Measurements from ENCODE around the gene NPDC1.
A peak's percentile ranks its signal among the peaks of the same experiment; 100 is the strongest.
"Not testable (repeated sequence)": the region's sequence is repeated elsewhere in the genome, so short reads cannot be mapped to it uniquely, and the experiment has no call there.

NPDC1 gene

GRCh38 chr9:137040568-137040967 is 5.4 kb downstream of the NPDC1 start:
- no peak for DNase-seq (ENCODE audit: low read depth in 2 of 2)

DNA sequence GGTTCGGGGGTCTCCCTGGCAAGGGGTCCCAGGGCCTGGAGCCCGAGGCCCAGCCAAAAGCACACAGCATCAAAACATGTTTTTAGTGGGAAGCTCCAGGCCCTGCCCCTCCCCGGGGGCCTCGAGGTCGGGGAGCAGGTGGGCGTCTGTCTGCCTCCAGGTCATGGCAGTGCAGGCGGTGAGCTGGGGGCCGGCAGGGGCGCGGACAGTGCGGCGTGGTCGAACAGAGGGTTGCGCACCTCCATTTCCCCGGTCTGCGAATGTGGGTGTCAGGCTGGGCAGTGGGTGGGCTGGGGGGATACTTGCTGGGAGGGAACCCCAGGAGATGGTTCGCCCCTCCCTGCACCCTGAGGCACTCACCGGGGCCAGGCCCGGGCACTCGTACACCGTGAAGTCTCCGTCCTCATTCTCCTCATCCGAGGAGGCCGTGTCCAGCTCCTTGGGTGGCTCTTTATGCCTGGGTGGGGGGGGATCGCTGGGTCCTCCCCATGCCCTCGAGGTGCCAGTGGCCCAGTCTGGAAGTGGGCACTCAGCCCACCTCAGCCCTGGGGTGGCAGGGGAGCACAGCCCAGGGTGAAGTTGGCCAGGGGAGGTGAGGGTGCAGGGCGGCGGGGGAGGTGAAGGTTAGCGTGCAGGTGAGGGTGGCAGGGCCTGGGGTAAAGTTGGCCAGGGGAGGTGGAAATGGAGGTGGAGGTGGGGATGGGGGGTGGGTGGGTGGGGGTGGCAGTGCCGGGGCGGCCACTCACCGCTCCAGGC is 6.2 kb downstream of the NPDC1 start:
- no peak for DNase-seq (ENCODE audit: low read depth in 2 of 2)

GRCh38 chr9:137038916-137039315 is 7.1 kb downstream of the NPDC1 start:
- DNase-seq (ENCODE audit: low read depth in 2 of 2): no peak

DNA sequence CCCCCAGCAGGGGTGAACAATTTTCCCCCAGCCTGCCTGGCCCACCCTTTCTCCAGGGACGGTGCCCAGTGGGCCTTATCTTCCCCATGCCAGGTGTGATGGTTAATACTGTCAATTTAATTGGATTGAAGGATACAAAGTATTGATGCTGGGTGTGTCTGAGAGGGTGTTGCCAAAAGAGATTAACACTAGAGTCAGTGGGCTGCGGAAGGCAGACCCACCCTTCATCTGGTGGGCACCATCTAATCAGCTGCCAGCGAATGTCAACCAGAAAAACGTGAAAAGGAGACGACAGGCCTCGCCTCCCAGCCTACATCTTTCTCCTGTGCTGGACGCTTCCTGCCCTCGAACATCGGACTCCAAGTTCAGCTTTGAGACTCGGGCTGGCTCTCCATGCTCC is 8.5 kb downstream of the NPDC1 start:
- no peak for DNase-seq (ENCODE audit: low read depth in 2 of 2)

GRCh38 chr9:137037035-137037434 is 8.9 kb downstream of the NPDC1 start:
- DNase-seq (ENCODE audit: low read depth in 2 of 2): no peak

- no peak for DNase-seq (ENCODE audit: low read depth in 2 of 2)
These were observed 10.0 kb downstream of the NPDC1 start for GRCh38 chr9:137035937-137036336.

GRCh38 chr9:137035507-137035834 is 10.5 kb downstream of the NPDC1 start:
- no peak for DNase-seq (ENCODE audit: low read depth in 2 of 2)

DNA sequence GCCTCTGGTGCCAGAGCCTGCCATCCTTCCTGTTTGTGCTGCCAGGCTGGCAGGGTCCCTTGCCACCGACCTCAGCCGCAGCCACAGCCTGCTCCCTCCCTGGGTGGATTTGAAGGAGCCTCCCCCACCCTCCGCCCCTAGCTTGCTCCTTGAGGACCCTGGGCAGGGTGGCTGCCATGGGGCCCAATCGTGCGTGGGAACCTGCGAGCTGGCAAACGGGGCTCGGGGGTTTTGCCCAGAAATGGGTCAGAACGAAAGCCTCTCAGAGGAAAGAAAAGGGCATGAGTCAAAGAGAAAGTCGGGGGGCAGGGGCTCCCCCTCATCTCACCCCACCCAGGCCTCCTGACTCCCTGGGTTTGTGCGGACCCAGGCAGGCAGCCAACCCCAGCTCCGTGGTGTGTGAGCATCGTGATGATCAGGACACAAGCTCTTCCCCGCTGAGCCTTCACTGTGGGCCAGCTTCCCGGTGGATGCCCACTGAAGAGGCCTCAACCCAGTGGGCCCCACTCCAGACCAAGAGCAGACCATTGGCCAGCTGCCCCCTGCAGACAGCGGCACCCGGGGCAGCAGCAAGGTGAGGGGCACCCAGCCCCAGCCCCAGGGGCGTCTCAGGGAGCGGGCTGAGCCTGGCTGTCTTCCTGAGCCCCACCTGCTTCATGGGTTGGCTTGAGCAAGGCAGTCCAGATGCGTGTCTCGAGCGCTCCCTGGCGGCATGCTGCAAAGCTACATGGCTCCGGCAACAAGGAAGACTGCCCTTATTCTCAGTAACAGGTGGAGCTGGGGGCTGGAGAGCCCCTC is 11.1 kb downstream of the NPDC1 start:
- DNase-seq (ENCODE audit: low read depth in 2 of 2): peak; percentile 75 to 77

DNA sequence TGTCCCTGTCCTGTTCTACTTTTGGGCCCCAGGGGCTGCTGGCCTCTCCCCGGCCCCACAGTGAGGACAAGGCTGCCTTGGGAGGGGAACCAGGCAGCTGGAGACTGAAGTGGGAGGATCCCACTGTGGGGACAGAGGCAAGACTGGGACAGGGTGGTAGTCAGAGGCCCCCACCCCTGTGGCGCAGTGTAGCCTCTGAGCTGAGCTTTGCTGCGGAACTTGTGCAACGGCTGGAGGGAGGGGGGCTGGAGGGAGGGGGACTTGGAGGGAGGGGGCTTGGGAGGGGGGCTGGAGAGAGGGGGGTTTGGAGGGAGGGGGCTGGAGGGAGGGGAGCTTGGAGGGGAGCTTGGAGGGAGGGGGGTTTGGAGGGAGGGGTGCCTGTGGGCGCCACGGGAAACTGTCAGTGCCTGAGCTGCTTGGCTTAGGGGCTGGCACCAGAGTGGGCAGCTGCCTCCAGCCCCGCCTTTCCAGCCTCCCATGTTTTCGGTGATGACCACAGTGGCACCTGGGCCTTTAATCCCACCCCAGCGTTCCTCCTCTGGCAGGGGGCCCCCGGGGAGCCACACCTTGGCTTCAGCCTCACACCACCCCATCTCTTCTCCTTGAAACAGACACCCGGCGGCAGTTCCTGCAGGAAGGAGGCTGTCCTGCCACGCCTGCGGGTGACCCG is 11.8 kb downstream of the NPDC1 start:
- DNase-seq (ENCODE audit: low read depth in 2 of 2): no peak

GRCh38 chr9:137033481-137033880 is 12.5 kb downstream of the NPDC1 start:
- DNase-seq (ENCODE audit: low read depth in 2 of 2): not testable (repeated sequence)

- no peak for DNase-seq (ENCODE audit: low read depth in 2 of 2)
These were observed 13.1 kb downstream of the NPDC1 start for GRCh38 chr9:137032858-137033257.

DNA sequence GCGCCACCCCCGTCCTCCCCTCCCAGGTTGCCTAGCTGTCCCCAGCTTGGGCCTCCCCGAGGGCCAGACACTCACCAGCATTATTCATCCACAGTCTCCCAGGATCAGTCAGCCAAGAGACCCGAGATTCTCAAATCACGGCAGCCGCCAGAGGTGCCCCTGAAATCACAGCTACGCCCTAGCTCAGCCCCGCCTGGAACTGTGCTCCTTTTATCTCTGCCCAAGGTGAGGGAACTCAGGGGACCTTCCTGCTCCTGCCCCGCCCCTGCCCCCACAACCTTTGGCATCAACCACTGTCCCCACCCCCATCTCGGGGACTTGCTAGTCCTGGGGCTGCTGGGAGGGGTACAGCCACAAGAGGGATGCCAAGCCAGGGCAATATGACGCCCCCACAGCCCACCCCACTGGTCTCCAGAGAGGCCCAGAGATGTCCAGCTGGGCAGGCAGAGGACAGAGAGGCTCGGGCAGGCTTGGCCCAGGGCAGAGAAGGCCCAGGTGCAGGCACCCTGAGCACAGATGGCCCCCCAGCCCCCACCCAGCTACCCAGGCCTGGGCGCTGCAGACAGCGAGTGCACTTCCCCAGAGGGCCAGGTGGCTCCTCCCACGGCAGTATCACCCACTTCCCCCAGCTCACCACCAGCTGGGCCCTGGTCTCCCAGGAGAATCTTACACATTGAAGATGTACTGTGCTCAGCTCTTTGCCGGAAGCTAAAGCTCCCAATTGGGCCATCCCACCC is 13.9 kb downstream of the NPDC1 start, which contains the start of gene FUT7:
Gene FUT7 (minus strand): TSS at position 185 of the 737 bp plus-strand sequence. CDS start 97 bp downstream, at position 88.
- DNase-seq (ENCODE audit: low read depth in 2 of 2): no peak

- no peak for DNase-seq (ENCODE audit: low read depth in 2 of 2)
These were observed 15.1 kb downstream of the NPDC1 start for GRCh38 chr9:137030538-137031527.

GRCh38 chr9:137030006-137030405 is 16.0 kb downstream of the NPDC1 start:
- DNase-seq (ENCODE audit: low read depth in 2 of 2): no peak

- DNase-seq (ENCODE audit: low read depth in 2 of 2): peak in 1 of 2 donors; percentile 60
These were observed 16.7 kb downstream of the NPDC1 start for GRCh38 chr9:137029058-137029936.

- DNase-seq (ENCODE audit: low read depth in 2 of 2): peak; percentile 27 to 44
These were observed 17.5 kb downstream of the NPDC1 start for GRCh38 chr9:137028263-137029057.

DNA sequence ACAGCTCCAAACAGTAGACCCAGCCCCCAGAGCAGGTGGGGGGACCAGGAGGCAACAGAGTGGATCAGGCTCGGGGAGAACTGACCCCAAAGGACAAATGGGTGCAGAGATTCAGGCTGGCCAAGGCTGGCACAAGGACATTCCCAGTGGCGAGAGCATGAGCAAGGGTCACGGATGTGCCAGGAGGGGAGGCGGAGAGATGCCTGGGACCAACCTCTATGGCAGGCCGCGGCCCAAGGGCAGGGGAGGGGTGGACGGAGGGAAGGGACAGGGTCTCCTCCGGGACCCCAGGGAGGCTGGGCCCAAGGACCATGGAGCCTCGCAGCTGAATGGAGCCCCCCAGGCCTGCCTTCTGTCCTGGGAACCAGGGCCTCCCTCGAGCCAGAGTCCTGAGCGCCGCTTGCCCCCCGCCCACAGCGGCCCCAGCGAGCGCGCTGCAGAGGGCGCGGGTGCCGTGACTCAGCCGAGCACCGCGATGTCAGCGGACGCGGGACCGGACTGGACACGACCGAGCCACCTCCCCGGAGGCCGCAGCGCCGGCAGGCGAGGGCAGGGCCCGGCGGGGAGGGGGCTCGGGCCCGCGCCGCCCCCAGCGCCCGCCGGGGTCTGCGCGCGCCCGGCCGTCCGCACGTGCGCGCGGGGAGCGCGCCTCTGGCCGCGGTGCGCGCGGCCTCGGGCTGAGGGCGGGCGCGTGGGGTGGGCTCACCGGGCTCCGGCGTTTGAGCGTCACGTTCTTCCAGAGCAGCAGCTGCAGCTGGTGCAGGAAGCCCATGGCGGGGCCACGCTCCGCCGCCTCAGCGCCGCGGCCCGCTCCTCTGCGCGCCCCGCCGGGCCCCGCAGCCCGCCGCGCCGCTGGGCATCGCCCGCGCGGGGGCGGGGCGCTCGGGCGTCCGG is 18.4 kb downstream of the NPDC1 start, which contains the start of gene ABCA2:
Gene ABCA2 (minus strand): TSS at position 869 of the 894 bp plus-strand sequence. CDS start 97 bp downstream, at position 772.
- no peak for DNase-seq (ENCODE audit: low read depth in 2 of 2)

DNA sequence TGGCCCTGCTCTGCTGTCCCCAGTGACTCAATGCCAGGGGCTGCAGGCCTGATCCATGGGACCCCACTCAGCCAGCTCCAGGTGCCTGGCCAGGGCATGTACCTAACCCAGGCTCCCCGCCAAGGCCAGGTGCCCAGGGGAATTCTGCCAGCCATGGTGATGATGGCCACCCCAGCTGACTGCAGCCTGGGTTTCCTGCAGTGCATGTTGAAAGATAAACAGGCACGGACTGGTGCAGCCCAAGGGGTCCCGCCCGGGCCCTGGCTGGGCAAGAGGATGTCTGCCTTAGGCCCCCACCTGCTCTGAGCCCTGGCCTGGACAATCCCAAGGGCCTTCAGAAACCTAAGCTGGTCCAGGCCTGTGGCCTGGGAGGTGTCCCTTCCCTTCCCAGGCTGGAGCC is 19.1 kb downstream of the NPDC1 start:
- no peak for DNase-seq (ENCODE audit: low read depth in 2 of 2)
